Measurements from ENCODE around the gene KATNBL1. TPM values are rescaled to one million over a fixed set of nuclear protein-coding genes. Genes with fewer than 3 reads are reported as not detected.

The KATNBL1 gene
- polyA plus RNA-seq, 3 donors: 7.9 to 22.5 (median 19.4) TPM

Other genes starting within 250 kb of the KATNBL1 start
- under 1 TPM in 1 of 3 donors, not detected in 2; 0.01 TPM for gene CHRM5, start 241.6 kb downstream of the KATNBL1 start, polyA plus RNA-seq
- gene AVEN, start 170.9 kb downstream of the KATNBL1 start, polyA plus RNA-seq: 10 to 100 TPM; 12.9 to 18.6 (median 16.2) TPM
- gene EMC7, start 108.2 kb downstream of the KATNBL1 start, polyA plus RNA-seq: 10 to 100 TPM; 50.0 to 93.1 (median 52.4) TPM
- gene PGBD4, start 108.0 kb downstream of the KATNBL1 start, polyA plus RNA-seq: under 1 TPM; 0.45 to 0.61 (median 0.46) TPM
- gene EMC4, start 14.9 kb upstream of the KATNBL1 start, polyA plus RNA-seq: 100 to 1,000 TPM in 2 of 3 donors, 10 to 100 TPM in 1; 68.2 to 133 (median 126) TPM
- gene SLC12A6, start 127.7 kb upstream of the KATNBL1 start, polyA plus RNA-seq: 1 to 10 TPM; 3.6 to 7.6 (median 5.8) TPM
- gene NOP10, start 133.0 kb upstream of the KATNBL1 start, polyA plus RNA-seq: 100 to 1,000 TPM; 107 to 275 (median 237) TPM
- gene NUTM1, start 133.2 kb upstream of the KATNBL1 start, polyA plus RNA-seq: not detected
- gene LPCAT4, start 157.1 kb upstream of the KATNBL1 start, polyA plus RNA-seq: 10 to 100 TPM; 11.4 to 39.8 (median 20.7) TPM
- gene GOLGA8A, start 227.7 kb upstream of the KATNBL1 start, polyA plus RNA-seq: 10 to 100 TPM; 21.4 to 48.3 (median 30.4) TPM

All from adipose tissue (tissue), 3 donors.